Lower lobe of right lung (tissue), 2 donors: ENCODE measurements around the gene PARVB. TPM values are rescaled to one million over a fixed set of nuclear protein-coding genes. Genes with fewer than 3 reads are reported as not detected.

Experiments
- ATAC-seq, 2 donors: fragments of 200-7000 bp; cut with Tn5 transposase; one replicate each; pipeline ENCODE4 v1.9.1; 2020 to 2022; ENCODE audit warnings: mild to moderate bottlenecking in 2 of 2, moderate library complexity in 2 of 2
- DNase-seq: peaks from one replicate; pipeline ENCODE4 v3.0.0-alpha.2; 2020
- H3K27ac ChIP-seq: fragments of 200-600 bp; one replicate; pipeline ENCODE4 v1.8.0; 2022
- H3K27me3 ChIP-seq: fragments of 200-600 bp; one replicate; pipeline ENCODE4 v1.8.0; 2022; ENCODE audit warnings: low read depth
- H3K36me3 ChIP-seq: fragments of 200-600 bp; one replicate; pipeline ENCODE4 v1.8.0; 2022; ENCODE audit warnings: mild to moderate bottlenecking
- H3K4me1 ChIP-seq: fragments of 200-600 bp; one replicate; pipeline ENCODE4 v1.8.0; 2022
- H3K4me3 ChIP-seq: fragments of 200-600 bp; one replicate; pipeline ENCODE4 v1.8.0; 2022; ENCODE audit warnings: mild to moderate bottlenecking
- H3K9me3 ChIP-seq: fragments of 200-600 bp; one replicate; pipeline ENCODE4 v1.8.0; 2022
- intact Hi-C: fragments of 100-400 bp; cut with DNase I; formaldehyde crosslinking; loops from one replicate; pipeline ENCODE4 v1.11.0; 2022
- total RNA-seq: library from RNA; stranded (reverse); fragmentation: NEBNext Ultra II Directional; extraction: Animal tissue kit (Norgen Biotek cat#: 25700); gene quantifications from one replicate; pipeline ENCODE4 v1.2.1, GENCODE V29; 2021
- TF ChIP-seq, protein P1 (sequence below): fragments of 200-600 bp; IDR thresholded peaks from one replicate; pipeline ENCODE4 v1.8.0; 2022; ENCODE audit warnings: antibody characterized with exemption, mild to moderate bottlenecking
- donor health status: DM: no; HTN: yes; CAD: no; lungs with severe emphysema.

PARVB gene
- total RNA-seq, 1 donor from 2014 or later, result 44.7 TPM

DNA sequence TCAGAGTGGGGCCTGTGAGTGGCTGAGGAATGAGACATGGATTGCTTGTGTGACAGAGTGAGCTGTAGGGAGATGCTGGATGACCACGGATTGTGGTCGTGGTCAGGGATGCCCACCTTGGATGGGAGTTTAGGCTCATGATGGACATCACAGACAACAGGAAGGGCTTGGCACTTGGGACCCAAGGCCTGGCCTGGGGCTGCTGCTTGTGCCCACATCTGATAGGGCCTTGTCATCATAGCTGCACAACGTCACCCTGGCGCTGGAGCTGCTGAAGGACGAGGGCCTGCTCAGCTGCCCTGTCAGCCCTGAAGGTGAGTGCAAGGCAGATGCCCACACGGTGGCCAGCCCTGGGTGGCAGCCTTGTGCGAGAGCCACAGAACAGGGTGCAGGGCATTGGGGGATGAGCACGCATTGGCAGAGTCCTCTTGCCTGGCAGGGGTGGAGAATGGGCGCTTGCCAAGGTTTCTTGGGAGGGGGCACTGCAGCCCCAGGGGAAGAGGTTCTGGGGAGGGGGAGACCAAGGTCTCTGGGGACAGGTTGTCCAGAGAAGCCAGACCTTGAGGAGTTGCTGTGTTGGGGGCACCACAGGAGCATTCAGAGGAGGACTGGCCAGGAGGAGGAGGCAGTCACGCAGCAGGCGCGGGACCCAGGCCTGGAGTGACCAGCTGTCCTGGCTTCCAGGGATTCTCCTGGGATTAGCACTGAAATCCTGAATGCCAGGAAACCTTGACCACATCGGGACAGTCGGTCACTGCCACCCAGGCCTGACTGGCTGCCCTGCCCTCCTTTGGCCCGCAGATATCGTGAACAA lies 181.6 kb downstream of the PARVB start:
- H3K27me3 ChIP-seq, result no peaks in the 10 kb centered on the region
- no peak overlapping the region for H3K27ac ChIP-seq
- intact Hi-C loops, result no loop called here
- H3K4me1 ChIP-seq, result no peaks in the 10 kb centered on the region
- H3K4me3 ChIP-seq, result no peak overlapping the region
- ATAC-seq, result no peak
- DNase-seq, result no peak
- TF ChIP-seq, protein P1, sequence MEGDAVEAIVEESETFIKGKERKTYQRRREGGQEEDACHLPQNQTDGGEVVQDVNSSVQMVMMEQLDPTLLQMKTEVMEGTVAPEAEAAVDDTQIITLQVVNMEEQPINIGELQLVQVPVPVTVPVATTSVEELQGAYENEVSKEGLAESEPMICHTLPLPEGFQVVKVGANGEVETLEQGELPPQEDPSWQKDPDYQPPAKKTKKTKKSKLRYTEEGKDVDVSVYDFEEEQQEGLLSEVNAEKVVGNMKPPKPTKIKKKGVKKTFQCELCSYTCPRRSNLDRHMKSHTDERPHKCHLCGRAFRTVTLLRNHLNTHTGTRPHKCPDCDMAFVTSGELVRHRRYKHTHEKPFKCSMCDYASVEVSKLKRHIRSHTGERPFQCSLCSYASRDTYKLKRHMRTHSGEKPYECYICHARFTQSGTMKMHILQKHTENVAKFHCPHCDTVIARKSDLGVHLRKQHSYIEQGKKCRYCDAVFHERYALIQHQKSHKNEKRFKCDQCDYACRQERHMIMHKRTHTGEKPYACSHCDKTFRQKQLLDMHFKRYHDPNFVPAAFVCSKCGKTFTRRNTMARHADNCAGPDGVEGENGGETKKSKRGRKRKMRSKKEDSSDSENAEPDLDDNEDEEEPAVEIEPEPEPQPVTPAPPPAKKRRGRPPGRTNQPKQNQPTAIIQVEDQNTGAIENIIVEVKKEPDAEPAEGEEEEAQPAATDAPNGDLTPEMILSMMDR, result no peak
- peaks cover 7% of the 10 kb centered on the region for H3K9me3 ChIP-seq
- H3K36me3 ChIP-seq, result peaks cover 12% of the 10 kb centered on the region

DNA sequence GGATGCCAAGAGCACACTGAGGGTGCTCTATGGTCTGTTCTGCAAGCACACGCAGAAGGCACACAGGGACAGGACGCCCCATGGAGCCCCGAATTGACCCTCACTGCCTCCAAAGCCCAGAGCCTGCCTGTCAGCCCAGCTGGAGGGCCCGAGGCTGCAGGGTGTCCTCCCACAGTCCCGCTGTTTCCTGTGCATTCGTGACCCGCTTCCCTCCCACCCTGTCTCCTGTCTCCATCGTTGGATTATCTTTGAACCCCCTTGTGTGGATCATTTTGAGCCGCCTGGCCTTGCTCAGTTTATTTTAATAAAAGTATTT lies 182.2 kb downstream of the PARVB start:
- no peak for DNase-seq
- intact Hi-C loops, result no loop called here
- peaks cover 8% of the 10 kb centered on the region for H3K36me3 ChIP-seq
- no peaks in the 10 kb centered on the region for H3K27me3 ChIP-seq
- no peak overlapping the region for H3K4me3 ChIP-seq
- H3K4me1 ChIP-seq, result no peaks in the 10 kb centered on the region
- no peak for ATAC-seq
- no peak overlapping the region for H3K27ac ChIP-seq
- TF ChIP-seq, protein P1, result no peak
- H3K9me3 ChIP-seq, result peaks cover 7% of the 10 kb centered on the region

DNA sequence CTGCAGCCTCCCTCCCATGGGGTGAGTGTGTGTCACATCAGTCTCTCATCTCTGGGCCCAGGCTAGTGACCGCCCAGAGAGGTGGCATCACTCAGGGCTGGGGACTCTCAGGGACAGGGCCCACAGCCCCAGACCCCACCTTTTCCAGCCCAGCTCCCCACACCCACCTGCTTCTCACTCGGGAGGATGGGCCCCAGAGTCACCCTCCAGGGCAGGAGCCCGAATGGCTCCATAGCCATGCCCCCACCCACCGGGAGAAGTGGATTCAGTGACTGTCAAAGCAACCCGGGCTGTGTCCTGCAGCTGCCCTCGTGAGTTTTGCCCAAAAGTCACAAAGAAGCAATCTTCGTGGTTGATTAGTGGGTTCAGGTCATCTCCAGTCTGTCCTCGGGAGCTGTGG lies 182.6 kb downstream of the PARVB start:
- intact Hi-C loops, result no loop called here
- DNase-seq (no peak), ATAC-seq (no peak)
- no peaks in the 10 kb centered on the region for H3K27me3 ChIP-seq
- peaks cover 7% of the 10 kb centered on the region for H3K9me3 ChIP-seq
- no peak overlapping the region for H3K4me3 ChIP-seq
- H3K4me1 ChIP-seq, result no peaks in the 10 kb centered on the region
- H3K27ac ChIP-seq, result no peak overlapping the region
- TF ChIP-seq, protein P1, result no peak
- peaks cover 4% of the 10 kb centered on the region for H3K36me3 ChIP-seq

DNA sequence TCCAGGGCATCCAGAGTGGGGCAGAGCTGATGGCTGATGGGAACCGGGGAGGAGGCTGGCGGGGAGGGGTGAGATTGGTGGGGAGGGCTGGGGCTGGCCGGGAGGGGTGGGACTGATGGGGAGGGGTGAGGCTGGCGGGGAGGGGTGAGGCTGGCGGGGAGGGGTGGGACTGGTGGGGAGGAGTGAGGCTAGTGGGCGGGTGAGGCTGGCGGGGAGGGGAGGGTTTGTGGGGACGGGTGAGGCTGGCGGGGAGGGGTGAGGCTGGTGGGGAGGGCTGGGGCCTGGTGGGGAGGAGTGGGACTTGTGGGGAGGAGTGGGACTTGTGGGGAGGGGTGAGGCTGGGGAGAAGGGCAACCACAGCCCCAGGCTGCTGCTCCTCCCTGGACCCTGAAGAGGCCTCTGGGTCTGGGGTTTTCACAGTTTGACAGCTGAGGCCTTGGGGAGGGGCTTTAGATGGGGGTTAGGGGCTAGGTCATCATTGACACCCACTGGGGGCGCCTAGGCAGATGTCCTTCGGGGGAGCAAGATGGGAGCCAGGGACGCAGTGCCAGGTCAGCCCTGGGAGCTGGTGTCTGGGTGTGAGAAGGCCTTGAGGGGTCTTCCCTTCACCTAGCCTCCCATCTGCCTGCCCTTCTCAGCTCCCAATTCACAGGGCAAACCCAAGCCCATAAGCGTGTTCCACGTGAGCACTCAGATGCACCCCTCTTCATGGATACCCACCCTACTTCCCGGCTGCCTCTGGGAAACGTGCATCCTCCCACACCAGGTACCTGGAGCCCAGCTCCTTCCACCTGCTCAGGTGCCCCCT lies 183.3 kb downstream of the PARVB start:
- Histone ChIP-seq H3K27ac (no peak overlapping the region), H3K4me3 (no peak overlapping the region), H3K9me3 (peaks cover 7% of the 10 kb centered on the region), H3K4me1 (no peaks in the 10 kb centered on the region), H3K36me3 (no peaks in the 10 kb centered on the region), H3K27me3 (no peaks in the 10 kb centered on the region)
- TF ChIP-seq, protein P1, result no peak
- intact Hi-C loops, result no loop called here
- DNase-seq (no peak), ATAC-seq (no peak)

DNA sequence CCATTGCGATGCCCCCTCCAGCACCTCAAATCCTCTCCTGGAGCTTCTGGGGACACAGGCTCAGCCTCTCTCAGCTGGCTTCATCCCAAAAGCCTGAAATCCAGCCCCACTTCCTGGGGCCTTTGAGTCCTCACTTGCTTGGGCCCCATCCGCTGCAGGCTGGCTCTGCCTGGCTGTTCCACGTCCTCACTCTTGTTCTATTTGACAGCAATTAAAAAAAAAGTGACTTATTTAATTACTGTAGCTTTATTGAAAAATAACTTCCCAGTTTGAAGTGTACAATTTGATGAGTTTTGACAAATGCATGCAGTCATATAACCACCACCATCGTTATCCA lies 183.8 kb downstream of the PARVB start:
- Histone ChIP-seq H3K4me1 (no peaks in the 10 kb centered on the region), H3K9me3 (peaks cover 7% of the 10 kb centered on the region)
- TF ChIP-seq, protein P1, result no peak

More for the DNA sequence above, 183.8 kb downstream of the PARVB start:
- DNase-seq, result no peak
- no peak overlapping the region for H3K27ac ChIP-seq
- H3K36me3 ChIP-seq, result no peaks in the 10 kb centered on the region
- H3K27me3 ChIP-seq, result no peaks in the 10 kb centered on the region
- intact Hi-C loops, result no loop called here
- H3K4me3 ChIP-seq, result no peak overlapping the region
- no peak for ATAC-seq
